IMR-90 (cell line): ENCODE measurements around the gene TENM3.

Experiments used
- BHLHE40 ChIP-seq: fragments of 150-350 bp; IDR thresholded peaks from 2 replicates; pipeline ENCODE4 v1.6.1; 2016; ENCODE audit warnings: mild to moderate bottlenecking, low read depth, low read length
- CEBPB ChIP-seq: IDR thresholded peaks from 2 replicates; pipeline ENCODE4 v1.6.1; 2012; ENCODE audit warnings: low read depth, low read length, improper control_type of control experiment
- FOS ChIP-seq: fragments of 150-350 bp; IDR thresholded peaks from 2 replicates; pipeline ENCODE4 v1.6.1; 2016; ENCODE audit warnings: low read depth, low read length
- MAFK ChIP-seq: IDR thresholded peaks from 2 replicates; pipeline ENCODE4 v1.6.1; 2012; ENCODE audit warnings: low read depth, low read length, improper control_type of control experiment
- MXI1 ChIP-seq: IDR thresholded peaks from 2 replicates; pipeline ENCODE4 v1.6.1; 2012; ENCODE audit warnings: low read depth, mild to moderate bottlenecking, low read length, moderate library complexity, borderline replicate concordance
- POLR2A ChIP-seq: IDR thresholded peaks from 2 replicates; pipeline ENCODE4 v1.6.1; 2012; ENCODE audit warnings: mild to moderate bottlenecking, low read depth, low read length
- RAD21 ChIP-seq: IDR thresholded peaks from 2 replicates; pipeline ENCODE4 v1.6.1; 2012; ENCODE audit warnings: low read length, improper control_type of control experiment
- RCOR1 ChIP-seq: IDR thresholded peaks from 2 replicates; pipeline ENCODE4 v1.6.1; 2012; ENCODE audit warnings: mild to moderate bottlenecking, low read length, improper control_type of control experiment; ENCODE audit not compliant: insufficient replicate concordance
- TF ChIP-seq, protein P1 (sequence below): conservative IDR thresholded peaks from 2 replicates; pipeline ENCODE4 v1.5.1; 2012; ENCODE audit warnings: mild to moderate bottlenecking, low read depth, low read length, improper control_type of control experiment
- TF ChIP-seq, protein P2 (sequence below): fragments of 150-350 bp; IDR thresholded peaks from 2 replicates; pipeline ENCODE4 v1.6.1; 2017; ENCODE audit warnings: mild to moderate bottlenecking, antibody characterized with exemption, low read length, low read depth

DNA sequence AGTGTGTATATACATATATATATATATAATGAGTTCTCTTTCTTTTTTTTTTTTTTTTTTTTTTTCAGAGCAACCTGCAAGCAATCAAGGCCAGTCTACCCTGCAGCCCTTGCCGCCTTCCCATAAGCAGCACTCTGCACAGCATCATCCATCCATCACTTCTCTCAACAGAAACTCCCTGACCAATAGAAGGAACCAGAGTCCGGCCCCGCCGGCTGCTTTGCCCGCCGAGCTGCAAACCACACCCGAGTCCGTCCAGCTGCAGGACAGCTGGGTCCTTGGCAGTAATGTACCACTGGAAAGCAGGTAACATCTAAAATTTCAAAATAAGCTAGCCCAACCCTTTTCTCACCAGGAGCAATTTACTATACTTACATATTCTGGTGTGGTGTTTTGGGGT, 357.7 kb downstream of the TENM3 start:
- TF ChIP-seq, protein P1, sequence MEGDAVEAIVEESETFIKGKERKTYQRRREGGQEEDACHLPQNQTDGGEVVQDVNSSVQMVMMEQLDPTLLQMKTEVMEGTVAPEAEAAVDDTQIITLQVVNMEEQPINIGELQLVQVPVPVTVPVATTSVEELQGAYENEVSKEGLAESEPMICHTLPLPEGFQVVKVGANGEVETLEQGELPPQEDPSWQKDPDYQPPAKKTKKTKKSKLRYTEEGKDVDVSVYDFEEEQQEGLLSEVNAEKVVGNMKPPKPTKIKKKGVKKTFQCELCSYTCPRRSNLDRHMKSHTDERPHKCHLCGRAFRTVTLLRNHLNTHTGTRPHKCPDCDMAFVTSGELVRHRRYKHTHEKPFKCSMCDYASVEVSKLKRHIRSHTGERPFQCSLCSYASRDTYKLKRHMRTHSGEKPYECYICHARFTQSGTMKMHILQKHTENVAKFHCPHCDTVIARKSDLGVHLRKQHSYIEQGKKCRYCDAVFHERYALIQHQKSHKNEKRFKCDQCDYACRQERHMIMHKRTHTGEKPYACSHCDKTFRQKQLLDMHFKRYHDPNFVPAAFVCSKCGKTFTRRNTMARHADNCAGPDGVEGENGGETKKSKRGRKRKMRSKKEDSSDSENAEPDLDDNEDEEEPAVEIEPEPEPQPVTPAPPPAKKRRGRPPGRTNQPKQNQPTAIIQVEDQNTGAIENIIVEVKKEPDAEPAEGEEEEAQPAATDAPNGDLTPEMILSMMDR, result no peak
- TF ChIP-seq FOS (no peak), RCOR1 (no peak), BHLHE40 (no peak), POLR2A (no peak), CEBPB (no peak), RAD21 (no peak), MAFK (no peak), MXI1 (no peak)
- TF ChIP-seq, protein P2, sequence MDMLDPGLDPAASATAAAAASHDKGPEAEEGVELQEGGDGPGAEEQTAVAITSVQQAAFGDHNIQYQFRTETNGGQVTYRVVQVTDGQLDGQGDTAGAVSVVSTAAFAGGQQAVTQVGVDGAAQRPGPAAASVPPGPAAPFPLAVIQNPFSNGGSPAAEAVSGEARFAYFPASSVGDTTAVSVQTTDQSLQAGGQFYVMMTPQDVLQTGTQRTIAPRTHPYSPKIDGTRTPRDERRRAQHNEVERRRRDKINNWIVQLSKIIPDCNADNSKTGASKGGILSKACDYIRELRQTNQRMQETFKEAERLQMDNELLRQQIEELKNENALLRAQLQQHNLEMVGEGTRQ, result no peak
